K562 (cell line): ENCODE results near the gene IP6K2. TPM values are rescaled to one million over a fixed set of nuclear protein-coding genes. Genes with fewer than 3 reads are reported as not detected.

Source experiments
- ATAC-seq: fragments of 200-7000 bp; cut with Tn5 transposase; 3 replicates; pipeline ENCODE4 v1.9.1; 2020; ENCODE audit warnings: moderate library complexity
- BruUV-seq: library from RNA; stranded (reverse); fragments of 400-500 nt; replicated peaks from 2 replicates; lab custom pipeline; 2021; lab: Mats Ljungman, UMichigan
- CTCF ChIA-PET: fragments of 300-600 bp; formaldehyde crosslinking; extraction: SDS; loops from one replicate; lab custom pipeline; 2021; ENCODE audit warnings: low intra/inter-chr PET ratio; lab: Yijun Ruan, JAX
- POLR2A ChIA-PET: fragments of 300-600, 350-650 bp; sonication (Branson Sonifier 250); formaldehyde crosslinking; extraction: SDS; loops from one replicate; lab custom pipeline; 2021; ENCODE audit warnings: antibody characterized with exemption, inconsistent platforms; lab: Yijun Ruan, JAX
- DNase-seq, 4 experiments: peaks; one replicate each; pipeline versions ENCODE4 v3.0.0 to v3.0.0-alpha.2; 2011 to 2018; ENCODE audit warnings: low spot score in 3 of 4, mixed read lengths in 3 of 4; ENCODE audit errors: extremely low read depth in 1 of 4
- FAIRE-seq: peaks from 2 replicates; lab custom pipeline; 2011; peaks lifted over from hg19 to GRCh38; lab: Jason Lieb, UNC
- H2AFZ ChIP-seq: 2 replicates; pipeline ENCODE4 v1.6.0; 2011; ENCODE audit warnings: low read depth, low read length, control low read depth, inconsistent platforms
- H3K27ac ChIP-seq: fragments of 200-600 bp; 3 replicates; pipeline ENCODE4 v1.8.0; 2011; ENCODE audit warnings: low read depth, mild to moderate bottlenecking, control low read depth, inconsistent platforms, low read length, moderate library complexity, mixed read lengths; ENCODE audit errors: extremely low read depth
- H3K27me3 ChIP-seq, 2 experiments: fragments of 300-600 bp in 1 of 2; 2 replicates in 1 of 2; 3 replicates in 1 of 2; pipeline versions ENCODE4 v1.6.0 to v1.8.0; 2011; ENCODE audit warnings: inconsistent platforms in 2 of 2, low read length in 2 of 2, mild to moderate bottlenecking in 1 of 2, mixed read lengths in 1 of 2, moderate library complexity in 1 of 2; ENCODE audit not compliant: control insufficient read depth in 2 of 2, insufficient read depth in 2 of 2
- H3K36me3 ChIP-seq: fragments of 300-600 bp; 3 replicates; pipeline ENCODE4 v1.8.0; 2011; ENCODE audit warnings: mild to moderate bottlenecking, low read length, inconsistent platforms; ENCODE audit not compliant: control insufficient read depth, insufficient read depth
- H3K4me1 ChIP-seq, 2 experiments: fragments of 200-600 bp in 1 of 2; replicated peaks in 1 of 2; 2 replicates in 1 of 2; 3 replicates in 1 of 2; pipeline versions ENCODE4 v1.5.1 to v1.8.0; 2011; ENCODE audit warnings: inconsistent platforms in 2 of 2, low read length in 2 of 2, mild to moderate bottlenecking in 1 of 2, mixed read lengths in 1 of 2, moderate library complexity in 1 of 2; ENCODE audit not compliant: control insufficient read depth in 2 of 2, insufficient read depth in 2 of 2
- H3K4me2 ChIP-seq: 2 replicates; pipeline ENCODE4 v1.6.1; 2011; ENCODE audit warnings: low read length, control low read depth, inconsistent platforms, mixed read lengths; ENCODE audit not compliant: insufficient read depth
- H3K4me3 ChIP-seq: fragments of 200-600 bp; sonication (generic), shearing (Covaris generic); 2 replicates; pipeline ENCODE4 v1.5.1; 2016; ENCODE audit warnings: control low read depth, inconsistent platforms
- H3K79me2 ChIP-seq: fragments of 200-600 bp; 3 replicates; pipeline ENCODE4 v1.8.0; 2011; ENCODE audit warnings: low read length, inconsistent platforms; ENCODE audit not compliant: control insufficient read depth, insufficient read depth
- H3K9ac ChIP-seq, 2 experiments: 2 replicates each; pipeline versions ENCODE4 v1.6.0 to v1.6.1; 2011; ENCODE audit warnings: low read depth in 2 of 2, low read length in 2 of 2, control low read depth in 1 of 2, inconsistent platforms in 1 of 2, mild to moderate bottlenecking in 1 of 2, mixed read lengths in 1 of 2; ENCODE audit not compliant: insufficient read depth in 1 of 2
- H3K9me1 ChIP-seq: one replicate; pipeline ENCODE4 v1.6.0; 2011; ENCODE audit warnings: inconsistent platforms, mild to moderate bottlenecking, low read length, moderate library complexity; ENCODE audit not compliant: control insufficient read depth, insufficient read depth
- H3K9me3 ChIP-seq: replicated peaks from 2 replicates; pipeline ENCODE4 v1.5.1; 2011; ENCODE audit warnings: low read depth, low read length, inconsistent platforms; ENCODE audit not compliant: control insufficient read depth, insufficient read depth
- H4K20me1 ChIP-seq: replicated peaks from 2 replicates; pipeline ENCODE4 v1.6.1; 2011; ENCODE audit warnings: low read length, inconsistent platforms, mixed read lengths; ENCODE audit not compliant: control insufficient read depth, insufficient read depth
- ADNP ChIP-seq: fragments of 200-800 bp; sonication (Bioruptor generic); IDR thresholded peaks from 2 replicates; pipeline ENCODE4 v1.6.1; 2016; ENCODE audit warnings: missing genetic modification characterization, missing compliant biosample characterization
- ARNT ChIP-seq, 2 experiments: fragments of 450-650 bp; IDR thresholded peaks; 2 replicates each; pipeline ENCODE4 v1.6.1; 2016; ENCODE audit warnings: mild to moderate bottlenecking in 1 of 2
- FOXK2 ChIP-seq, 2 experiments: fragments of 450-650 bp; IDR thresholded peaks in 1 of 2; conservative IDR thresholded peaks in 1 of 2; 2 replicates each; pipeline ENCODE4 v1.6.1; 2016; ENCODE audit warnings: low read depth in 2 of 2, mild to moderate bottlenecking in 1 of 2
- MEF2D ChIP-seq: conservative IDR thresholded peaks from 2 replicates; pipeline ENCODE4 v1.6.1; 2016; ENCODE audit warnings: low read depth, missing genetic modification characterization, missing compliant biosample characterization
- POLR2G ChIP-seq: fragments of 200-400 bp; formaldehyde crosslinking; IDR thresholded peaks from 2 replicates; pipeline ENCODE4 v1.6.1; 2017; ENCODE audit warnings: low read depth, mild to moderate bottlenecking, antibody characterized with exemption, low read length, moderate library complexity
- PPARD ChIP-seq: fragments of 250-450 bp; sonication (Bioruptor Pico); IDR thresholded peaks from 2 replicates; pipeline ENCODE4 v1.8.0; 2022; ENCODE audit warnings: inconsistent platforms, mild to moderate bottlenecking, moderate library complexity
- WGBS: fragments of 100-300 bp; shearing (Covaris generic); methylation state at CpG from one replicate; pipeline ENCODE4 v1.1.6; 2016; ENCODE audit warnings: low coverage, mixed read lengths; ENCODE audit not compliant: insufficient coverage; ENCODE audit errors: missing lambda C conversion rate; 5-methylcytosine and 5-hydroxymethylcytosine counted together
- in situ Hi-C: fragments of 300-500 bp; cut with MboI; formaldehyde crosslinking; loops from 4 replicates; pipeline ENCODE4 v1.15.0; 2018; ENCODE audit warnings: inconsistent platforms, mixed read lengths
- intact Hi-C: fragments of 100-400 bp; cut with micrococcal nuclease; formaldehyde crosslinking; loops from 2 replicates; pipeline ENCODE4 v1.14.2; 2022
- polyA plus RNA-seq, 8 experiments: library from polyadenylated mRNA; depleted of rRNA in 4 of 8; stranded (reverse) in 5 of 8; unstranded in 3 of 8; fragments of >200 nt; fragmentation: Nextera tagmentation in 2 of 8; fragmentation: Illumina TruSeq in 1 of 8; extraction: Ambion mirVana in 2 of 8; extraction: Trizol in 1 of 8; gene quantifications; 2 replicates each; pipeline versions ENCODE4 v1.2.1 to v1.2.3, GENCODE V29; 2011 to 2014; ENCODE audit warnings: inconsistent platforms in 1 of 8, missing spikeins in 1 of 8
- total RNA-seq, 7 experiments: library from RNA; depleted of rRNA in 6 of 7; stranded (reverse); fragments of >200 nt in 6 of 7; fragmentation: Illumina TruSeq in 2 of 7; extraction: Trizol in 2 of 7; gene quantifications; 2 replicates each; pipeline versions ENCODE4 v1.2.1 to v1.2.3, GENCODE V29; 2011 to 2021; ENCODE audit warnings: low replicate concordance in 1 of 7

IP6K2 gene
- total and polyA plus RNA-seq, 9 of the 15 experiments (the other 6 are each of a cell fraction or from before 2014, with no cell fraction given): 19.6 to 78.1 (median 48.0) TPM

GRCh38 chr3:48660800-48661400, 56.1 kb downstream of the IP6K2 start:
- Histone ChIP-seq H3K9me3 (no peaks in the 10 kb centered on the region), H3K9me1 (no peaks in the 10 kb centered on the region), H3K9ac (no peak overlapping the region), H3K4me2 (no peak overlapping the region), H3K79me2 (no peaks in the 10 kb centered on the region), H3K4me1 (peaks cover 2 to 36% of the 10 kb centered on the region in 2 experiments; a peak in 4 of 5 replicates), H3K4me3 (no peak overlapping the region), H2AFZ (no peak overlapping the region), H3K27me3 (no peaks in the 10 kb centered on the region; a peak in 1 of 5 replicates), H3K36me3 (no peaks in the 10 kb centered on the region; the same call in 2 of the 3 replicates), H4K20me1 (no peaks in the 10 kb centered on the region), H3K27ac (no peak overlapping the region)
- in situ Hi-C loops: no loop called here
- TF ChIP-seq MEF2D (tag) (no peak), POLR2G (0 out of 2 replicates have a peak, but pooled peaks have one; percentile 24), ADNP (tag) (no peak), PPARD (CRISPR knock-in tag) (no peak), ARNT (IDR thresholded peaks at IDR 0.05) (no peak), FOXK2 (conservative IDR thresholded peaks at IDR 0.05 in 1 of 2, IDR thresholded peaks at IDR 0.05 in 1 of 2; ENCODE audit: low read depth in 2 of 2) (no peak)
- CTCF ChIA-PET: no interaction called here
- POLR2A ChIA-PET: interaction anchor here (1.5 kb wide), 1 partner anchor 9 kb away, joined by 5 read pairs; no protein-coding TSS in a partner anchor
- ATAC-seq: no peak
- FAIRE-seq: no peak
- intact Hi-C loops: no loop called here
- DNase-seq: no peak
- WGBS: 85% methylated on average over 21 of the region's 61 CpGs
- no TSS peak for BruUV-seq
